Heart left ventricle (tissue), 16 donors: ENCODE measurements around the gene HK3. TPM values are rescaled to one million over a fixed set of nuclear protein-coding genes. Genes with fewer than 3 reads are reported as not detected.
A peak's percentile ranks its signal among the peaks of the same experiment; 100 is the strongest.

Experiments used
- ATAC-seq, 4 donors: fragments of 200-7000 bp; cut with Tn5 transposase; one replicate each; pipeline ENCODE4 v1.9.1; 2020 to 2022; ENCODE audit warnings: moderate library complexity in 4 of 4, mild to moderate bottlenecking in 3 of 4, moderate number of reproducible peaks in 1 of 4
- DNase-seq, 5 donors: peaks; one replicate each; pipeline ENCODE4 v3.0.0-alpha.2; 2020
- H3K27ac ChIP-seq, 12 donors: fragments of 200-600 bp; sonication (generic) in 4 of 12; one replicate each; pipeline versions ENCODE4 v1.5.0 to v1.8.0; 2016 to 2022; ENCODE audit warnings: mild to moderate bottlenecking in 2 of 12
- H3K27me3 ChIP-seq, 9 donors: fragments of 200-600 bp; sonication (generic) in 2 of 9; one replicate each; pipeline versions ENCODE4 v1.5.1 to v1.8.0; 2016 to 2022; ENCODE audit warnings: mild to moderate bottlenecking in 3 of 9
- H3K36me3 ChIP-seq, 9 donors: fragments of 200-600 bp; sonication (generic) in 2 of 9; one replicate each; pipeline versions ENCODE4 v1.5.0 to v1.8.0; 2018 to 2022; ENCODE audit warnings: mild to moderate bottlenecking in 2 of 9
- H3K4me1 ChIP-seq, 12 donors: fragments of 200-600 bp; sonication (generic) in 4 of 12; one replicate each; pipeline versions ENCODE4 v1.5.0 to v1.8.0; 2016 to 2022; ENCODE audit warnings: mild to moderate bottlenecking in 3 of 12
- H3K4me3 ChIP-seq, 12 donors: fragments of 200-600 bp; sonication (generic) in 4 of 12; one replicate each; pipeline versions ENCODE4 v1.5.0 to v1.8.0; 2017 to 2022; ENCODE audit warnings: mild to moderate bottlenecking in 9 of 12, moderate library complexity in 4 of 12
- H3K9me3 ChIP-seq, 12 donors: fragments of 200-600 bp; sonication (generic) in 4 of 12; one replicate each; pipeline versions ENCODE4 v1.5.0 to v1.8.0; 2016 to 2022; ENCODE audit warnings: mild to moderate bottlenecking in 1 of 12
- POLR2A ChIP-seq, 2 donors: fragments of 450-650 bp; IDR thresholded peaks; one replicate each; pipeline ENCODE4 v1.6.1; 2017; ENCODE audit warnings: antibody characterized with exemption in 2 of 2, mild to moderate bottlenecking in 2 of 2, moderate library complexity in 2 of 2
- WGBS, 4 donors: extraction: QIAGEN DNeasy Blood & Tissue Kit in 2 of 4; methylation state at CpG; one replicate each; pipeline versions ENCODE4 v1.1.5 to v1.1.7; 2013 to 2018; 5-methylcytosine and 5-hydroxymethylcytosine counted together
- intact Hi-C, 10 donors: fragments of 100-400 bp; cut with DNase I; formaldehyde crosslinking; loops; one replicate each; pipeline versions ENCODE4 v1.11.1 to v1.14.2; 2022
- polyA plus RNA-seq, 2 donors: library from polyadenylated mRNA; stranded (reverse); fragments of 200-250 nt; gene quantifications; one replicate each; pipeline ENCODE4 v1.2.3, GENCODE V29; 2013
- total RNA-seq, 9 donors: library from RNA; depleted of rRNA in 2 of 9; stranded (reverse); fragments of >200 nt in 2 of 9; fragmentation: NEBNext Ultra II Directional in 3 of 9; extraction: Animal tissue kit (Norgen Biotek cat#: 25700) in 3 of 9; gene quantifications; one replicate each; pipeline versions ENCODE4 v1.1.0 to v1.2.4, GENCODE V29; 2016 to 2023
- TF ChIP-seq, protein P1 (sequence below), 12 donors: fragments of 200-600 bp; sonication (generic) in 4 of 12; IDR thresholded peaks; one replicate each; pipeline versions ENCODE4 v1.5.0 to v1.8.0; 2018 to 2022; ENCODE audit warnings: antibody characterized with exemption in 12 of 12, mild to moderate bottlenecking in 5 of 12
- donor health status: ischemic (EF 13 %, LVEDD 7.1; RV severe dilation, severe dysfunction).
- donor health status: healthy with polysubstance abuse.
- donor health status: DM: no; HTN: yes; CAD: no.
- donor health status: DM: no; HTN: no; CAD: no.
- donor health status: ischemic (EF 25% LVEDD 6.9; RV normal size, moderate dysfunction).
- donor health status: ischemic (EF 25% LVEDD 5.7; RV mildly dilated, moderate dysfunction).
- donor health status: healthy.
- donor health status: DM: yes; HTN: yes; CAD: no.
- donor health status: ischemic (EF 35%, LVEDD 5.7; RV mildly dilated, moderate dysfunction).
- donor health status: nonischemic (EF 11% LVEDD 7.7; RV severe dilation, severe dysfunction).
- donor health status: DM: yes; HTN: yes; CAD: no.
- donor health status: PGD.
- donor health status: ischemic (EF 29% LVEDD 5.4; RV normal size, mild dysfunction).
- donor health status: nonischemic (EF 23%, LVEDD 6.1; RV moderate dilation, normal function).

Gene HK3
- total and polyA plus RNA-seq, 11 donors = 0.46 to 44.0 (median 2.5) TPM

GRCh38 chr5:176878906-176879662 is 20.1 kb downstream of the HK3 start:
- WGBS, 4 donors = 72 to 85% (median 83%) methylated on average over 9 to 23 of the region's 23 CpGs

DNA sequence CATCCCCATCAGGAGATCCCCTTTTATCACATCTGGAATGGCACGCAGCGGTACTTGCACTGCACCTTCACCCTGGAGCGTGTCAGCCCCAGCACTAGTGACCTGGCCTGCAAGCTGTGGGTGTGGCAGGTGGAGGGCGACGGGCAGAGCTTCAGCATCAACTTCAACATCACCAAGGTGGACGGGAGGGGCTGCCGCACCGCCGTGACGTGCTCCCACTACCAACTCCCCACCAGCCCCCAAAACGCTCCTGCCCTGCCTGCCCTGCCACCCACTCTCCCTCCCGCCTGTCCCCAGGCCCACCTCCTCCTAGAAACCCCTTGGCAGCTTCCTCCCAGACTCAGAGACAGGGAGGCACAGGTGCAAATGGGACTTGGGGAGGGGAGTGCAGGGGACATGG is 20.7 kb downstream of the HK3 start:
- intact Hi-C loops = no loop called here
- no peak for TF ChIP-seq POLR2A (IDR thresholded peaks at IDR 0.05)
- TF ChIP-seq, protein P1, sequence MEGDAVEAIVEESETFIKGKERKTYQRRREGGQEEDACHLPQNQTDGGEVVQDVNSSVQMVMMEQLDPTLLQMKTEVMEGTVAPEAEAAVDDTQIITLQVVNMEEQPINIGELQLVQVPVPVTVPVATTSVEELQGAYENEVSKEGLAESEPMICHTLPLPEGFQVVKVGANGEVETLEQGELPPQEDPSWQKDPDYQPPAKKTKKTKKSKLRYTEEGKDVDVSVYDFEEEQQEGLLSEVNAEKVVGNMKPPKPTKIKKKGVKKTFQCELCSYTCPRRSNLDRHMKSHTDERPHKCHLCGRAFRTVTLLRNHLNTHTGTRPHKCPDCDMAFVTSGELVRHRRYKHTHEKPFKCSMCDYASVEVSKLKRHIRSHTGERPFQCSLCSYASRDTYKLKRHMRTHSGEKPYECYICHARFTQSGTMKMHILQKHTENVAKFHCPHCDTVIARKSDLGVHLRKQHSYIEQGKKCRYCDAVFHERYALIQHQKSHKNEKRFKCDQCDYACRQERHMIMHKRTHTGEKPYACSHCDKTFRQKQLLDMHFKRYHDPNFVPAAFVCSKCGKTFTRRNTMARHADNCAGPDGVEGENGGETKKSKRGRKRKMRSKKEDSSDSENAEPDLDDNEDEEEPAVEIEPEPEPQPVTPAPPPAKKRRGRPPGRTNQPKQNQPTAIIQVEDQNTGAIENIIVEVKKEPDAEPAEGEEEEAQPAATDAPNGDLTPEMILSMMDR (IDR thresholded peaks at IDR 0.05) = no peak

More at GRCh38 chr5:176878906-176879662, 20.1 kb downstream of the HK3 start:
- ATAC-seq (no peak), DNase-seq (peak in 1 of 5 donors; percentile 34)
- H3K27ac ChIP-seq = no peak overlapping the region
- no peaks in the 10 kb centered on the region for H3K9me3 ChIP-seq
- H3K36me3 ChIP-seq = peaks cover 0 to 10% (median 0%) of the 10 kb centered on the region in 9 donors
- intact Hi-C loops = no loop called here
- TF ChIP-seq, protein P1 (IDR thresholded peaks at IDR 0.05) = no peak
- no peak for TF ChIP-seq POLR2A (IDR thresholded peaks at IDR 0.05)
- H3K27me3 ChIP-seq = peaks cover 4 to 46% (median 18%) of the 10 kb centered on the region in 9 donors
- H3K4me1 ChIP-seq = no peaks in the 10 kb centered on the region
- H3K4me3 ChIP-seq = no peak overlapping the region

DNA sequence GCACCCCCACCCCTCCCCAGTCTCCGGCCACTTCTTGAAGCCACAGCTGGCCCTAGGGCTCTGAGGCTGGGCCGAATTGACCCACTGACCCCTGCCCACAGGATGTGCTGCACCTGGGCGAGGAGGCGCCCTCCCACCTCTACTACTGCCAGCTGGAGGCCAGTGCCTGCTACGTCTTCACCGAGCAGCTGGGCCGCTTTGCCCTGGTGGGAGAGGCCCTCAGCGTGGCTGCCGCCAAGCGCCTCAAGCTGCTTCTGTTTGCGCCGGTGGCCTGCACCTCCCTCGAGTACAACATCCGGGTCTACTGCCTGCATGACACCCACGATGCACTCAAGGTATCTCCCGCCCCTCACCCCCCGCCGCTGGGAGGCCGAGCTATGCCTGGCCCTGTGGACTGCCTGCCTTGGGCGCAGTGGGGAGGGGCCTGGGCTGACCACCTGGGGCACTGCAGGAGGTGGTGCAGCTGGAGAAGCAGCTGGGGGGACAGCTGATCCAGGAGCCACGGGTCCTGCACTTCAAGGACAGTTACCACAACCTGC is 21.3 kb downstream of the HK3 start:
- peaks cover 4 to 50% (median 18%) of the 10 kb centered on the region in 9 donors for H3K27me3 ChIP-seq
- no peak for ATAC-seq
- 68 to 76% (median 74%) methylated on average over 18 to 21 of the region's 21 CpGs for WGBS, 4 donors
- no peaks in the 10 kb centered on the region for H3K9me3 ChIP-seq
- peaks cover 0 to 10% (median 0%) of the 10 kb centered on the region in 9 donors for H3K36me3 ChIP-seq
- intact Hi-C loops = no loop called here
- H3K27ac ChIP-seq = no peak overlapping the region
- H3K4me1 ChIP-seq = no peaks in the 10 kb centered on the region
- no peak overlapping the region for H3K4me3 ChIP-seq
- TF ChIP-seq, protein P1 (IDR thresholded peaks at IDR 0.05) = no peak
- TF ChIP-seq POLR2A (IDR thresholded peaks at IDR 0.05) = no peak
- no peak for DNase-seq

More for the DNA sequence above, 20.7 kb downstream of the HK3 start:
- no peak overlapping the region for H3K27ac ChIP-seq
- WGBS, 4 donors = 78 to 84% (median 80%) methylated on average over 8 to 12 of the region's 12 CpGs
- no peaks in the 10 kb centered on the region for H3K4me1 ChIP-seq
- peaks cover 4 to 50% (median 18%) of the 10 kb centered on the region in 9 donors for H3K27me3 ChIP-seq
- DNase-seq (no peak), ATAC-seq (no peak)
- H3K4me3 ChIP-seq = no peak overlapping the region
- H3K9me3 ChIP-seq = no peaks in the 10 kb centered on the region
- peaks cover 0 to 10% (median 0%) of the 10 kb centered on the region in 9 donors for H3K36me3 ChIP-seq
